Right renal pelvis (tissue), 4 donors: ENCODE measurements around the gene XYLT1. TPM values are rescaled to one million over a fixed set of nuclear protein-coding genes. Genes with fewer than 3 reads are reported as not detected.

Experiments used
- DNase-seq, 4 donors: peaks; one replicate each; pipeline ENCODE4 v3.0.0-alpha.2; 2013; ENCODE audit warnings: low read depth in 4 of 4, low spot score in 3 of 4, missing footprints in 1 of 4
- polyA plus RNA-seq, 4 donors: library from polyadenylated mRNA; unstranded; fragments of 120-200 nt; gene quantifications; one replicate each; pipeline ENCODE4 v1.2.1, GENCODE V29; 2013; ENCODE audit not compliant: insufficient read length in 4 of 4

The XYLT1 gene
- polyA plus RNA-seq, 4 donors = 8.1 to 8.5 (median 8.4) TPM

GRCh38 chr16:17215306-17215705 is 255.5 kb downstream of the XYLT1 start:
- DNase-seq = no peak

GRCh38 chr16:17213974-17214373 is 256.8 kb downstream of the XYLT1 start:
- DNase-seq = no peak

- no peak for DNase-seq
Measured at GRCh38 chr16:17213025-17213424, 257.7 kb downstream of the XYLT1 start.

GRCh38 chr16:17212606-17213005 is 258.2 kb downstream of the XYLT1 start:
- no peak for DNase-seq

GRCh38 chr16:17211797-17212196 is 259.0 kb downstream of the XYLT1 start:
- DNase-seq = no peak

GRCh38 chr16:17206712-17207111 is 264.0 kb downstream of the XYLT1 start:
- DNase-seq = no peak

GRCh38 chr16:17205279-17206211 is 265.2 kb downstream of the XYLT1 start:
- DNase-seq = no peak

- DNase-seq = no peak
Measured at GRCh38 chr16:17204644-17205043, 266.1 kb downstream of the XYLT1 start.

- no peak for DNase-seq
Measured at GRCh38 chr16:17204206-17204605, 266.6 kb downstream of the XYLT1 start.

- no peak for DNase-seq
Measured at GRCh38 chr16:17203424-17203823, 267.3 kb downstream of the XYLT1 start.

GRCh38 chr16:17199135-17199534 is 271.6 kb downstream of the XYLT1 start:
- no peak for DNase-seq

GRCh38 chr16:17196526-17196925 is 274.2 kb downstream of the XYLT1 start:
- DNase-seq = no peak

- peak in 2 of 4 donors; percentile 9 to 22 for DNase-seq
Measured at GRCh38 chr16:17194190-17194780, 276.5 kb downstream of the XYLT1 start.

GRCh38 chr16:17193566-17194100 is 277.1 kb downstream of the XYLT1 start:
- DNase-seq = no peak

- no peak for DNase-seq
Measured at GRCh38 chr16:17184026-17184425, 286.7 kb downstream of the XYLT1 start.

GRCh38 chr16:17177959-17178905 is 292.5 kb downstream of the XYLT1 start:
- DNase-seq = no peak

GRCh38 chr16:17177242-17177958 is 293.4 kb downstream of the XYLT1 start:
- DNase-seq = no peak

- no peak for DNase-seq
Measured at GRCh38 chr16:17176199-17176598, 294.6 kb downstream of the XYLT1 start.

- DNase-seq = no peak
Measured at GRCh38 chr16:17173281-17173680, 297.5 kb downstream of the XYLT1 start.
